Sigmoid colon (tissue), 4 donors: ENCODE results near the gene SIK2.

ENCODE experiments used
- CTCF ChIP-seq, 4 experiments: fragments of 450-650 bp in 3 of 4; fragments of 200-600 bp in 1 of 4; IDR thresholded peaks; one replicate each; pipeline ENCODE4 v1.5.1; 2016 to 2019; ENCODE audit warnings: antibody characterized with exemption in 4 of 4, mild to moderate bottlenecking in 3 of 4, moderate library complexity in 2 of 4
- EP300 ChIP-seq, 4 donors: sonication (generic); formaldehyde crosslinking; IDR thresholded peaks; one replicate each; pipeline ENCODE4 v1.6.1; 2017; ENCODE audit warnings: antibody characterized with exemption in 4 of 4
- POLR2A ChIP-seq, 2 donors: fragments of 450-650 bp; IDR thresholded peaks; one replicate each; pipeline ENCODE4 v1.6.1; 2016; ENCODE audit warnings: antibody characterized with exemption in 2 of 2, mild to moderate bottlenecking in 2 of 2, moderate library complexity in 2 of 2
- POLR2AphosphoS5 ChIP-seq, 4 donors: sonication (generic); formaldehyde crosslinking; IDR thresholded peaks; one replicate each; pipeline ENCODE4 v1.6.1; 2017; ENCODE audit warnings: antibody characterized with exemption in 4 of 4

GRCh38 chr11:111570796-111571195 is 31.5 kb upstream of the SIK2 start:
- no peak for TF ChIP-seq CTCF (IDR thresholded peaks at IDR 0.05)
- no peak for TF ChIP-seq POLR2AphosphoS5 (IDR thresholded peaks at IDR 0.05)
- no peak for TF ChIP-seq EP300 (IDR thresholded peaks at IDR 0.05)
- TF ChIP-seq POLR2A (IDR thresholded peaks at IDR 0.05): no peak
